ENCODE measurements around the gene ELF1.
"Not testable (repeated sequence)": the region's sequence is repeated elsewhere in the genome, so short reads cannot be mapped to it uniquely, and the experiment has no call there.

Gene ELF1

DNA sequence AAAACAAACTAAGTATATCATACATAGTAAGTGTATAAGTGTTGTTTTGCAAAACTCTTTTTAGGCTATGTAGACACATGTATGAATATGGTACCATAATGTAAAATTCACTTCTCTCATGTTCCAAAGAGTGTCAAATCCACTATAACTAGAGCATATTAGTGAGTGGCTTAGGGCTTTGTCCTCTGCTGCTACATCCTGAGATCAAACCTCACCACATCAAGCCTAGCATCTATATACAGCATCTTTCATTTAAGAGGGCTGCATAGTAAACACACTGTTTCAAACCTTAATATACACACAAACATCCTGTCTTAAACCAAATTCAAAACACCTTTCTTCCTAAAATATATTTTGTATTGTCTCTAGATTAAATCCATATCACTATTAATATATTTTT lies 38.7 kb downstream of the ELF1 start:
- DNase-seq, result no peak

DNA sequence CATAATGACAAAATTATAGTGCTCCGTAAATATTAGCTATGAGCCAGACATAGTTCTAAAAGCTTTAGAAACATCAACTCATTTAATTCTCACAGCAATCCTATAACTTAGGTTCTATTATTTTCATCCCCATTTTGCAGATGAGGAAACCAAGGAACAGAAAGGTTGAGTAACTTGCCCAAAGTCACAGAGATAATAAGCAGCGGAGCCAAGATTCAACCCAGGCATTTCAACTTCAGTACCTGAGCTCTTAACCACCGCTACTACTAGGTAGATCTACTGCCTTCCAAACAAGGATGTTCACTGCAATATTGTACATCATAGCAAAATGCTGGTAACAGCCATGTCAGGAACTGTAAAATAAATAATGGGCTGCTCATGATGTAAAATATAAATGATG lies 39.9 kb downstream of the ELF1 start:
- DNase-seq, result no peak

DNA sequence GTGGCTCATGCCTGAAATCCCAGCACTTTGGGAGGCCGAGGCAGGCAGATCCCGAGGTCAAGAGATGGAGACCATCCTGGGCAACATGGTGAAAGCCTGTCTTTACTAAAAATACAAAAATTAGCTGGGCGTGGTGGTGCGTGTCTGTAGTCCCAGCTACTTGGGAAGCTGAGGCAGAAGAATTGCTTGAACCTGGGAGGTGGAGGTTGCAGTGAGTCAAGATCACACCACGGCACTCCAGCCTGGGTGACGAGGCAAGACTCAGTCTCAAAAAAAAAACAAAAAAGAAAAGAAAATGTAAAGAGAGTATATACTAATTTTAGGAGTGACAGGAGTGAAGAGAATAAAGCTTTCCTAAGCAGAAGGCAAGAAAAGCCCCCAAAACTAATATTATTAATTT lies 41.0 kb downstream of the ELF1 start:
- not testable (repeated sequence) for DNase-seq

DNA sequence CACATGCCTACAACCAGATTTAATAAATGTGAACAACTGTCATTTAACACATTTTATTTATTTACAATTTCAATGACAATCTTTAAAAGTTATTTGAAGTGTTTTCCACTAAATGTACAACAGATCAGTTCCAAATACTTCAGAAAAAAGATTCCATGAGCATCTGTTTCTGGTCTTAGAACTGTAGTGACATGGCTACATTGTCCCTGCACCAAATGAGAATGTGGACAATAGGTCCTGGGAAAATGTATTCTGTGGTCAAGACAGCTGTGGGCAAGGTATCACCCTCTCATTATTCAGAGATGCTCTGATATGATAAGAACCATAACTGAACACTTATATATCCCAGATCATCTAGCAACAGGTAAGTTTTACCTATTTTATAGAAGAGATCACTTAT lies 43.7 kb downstream of the ELF1 start:
- no peak for DNase-seq

DNA sequence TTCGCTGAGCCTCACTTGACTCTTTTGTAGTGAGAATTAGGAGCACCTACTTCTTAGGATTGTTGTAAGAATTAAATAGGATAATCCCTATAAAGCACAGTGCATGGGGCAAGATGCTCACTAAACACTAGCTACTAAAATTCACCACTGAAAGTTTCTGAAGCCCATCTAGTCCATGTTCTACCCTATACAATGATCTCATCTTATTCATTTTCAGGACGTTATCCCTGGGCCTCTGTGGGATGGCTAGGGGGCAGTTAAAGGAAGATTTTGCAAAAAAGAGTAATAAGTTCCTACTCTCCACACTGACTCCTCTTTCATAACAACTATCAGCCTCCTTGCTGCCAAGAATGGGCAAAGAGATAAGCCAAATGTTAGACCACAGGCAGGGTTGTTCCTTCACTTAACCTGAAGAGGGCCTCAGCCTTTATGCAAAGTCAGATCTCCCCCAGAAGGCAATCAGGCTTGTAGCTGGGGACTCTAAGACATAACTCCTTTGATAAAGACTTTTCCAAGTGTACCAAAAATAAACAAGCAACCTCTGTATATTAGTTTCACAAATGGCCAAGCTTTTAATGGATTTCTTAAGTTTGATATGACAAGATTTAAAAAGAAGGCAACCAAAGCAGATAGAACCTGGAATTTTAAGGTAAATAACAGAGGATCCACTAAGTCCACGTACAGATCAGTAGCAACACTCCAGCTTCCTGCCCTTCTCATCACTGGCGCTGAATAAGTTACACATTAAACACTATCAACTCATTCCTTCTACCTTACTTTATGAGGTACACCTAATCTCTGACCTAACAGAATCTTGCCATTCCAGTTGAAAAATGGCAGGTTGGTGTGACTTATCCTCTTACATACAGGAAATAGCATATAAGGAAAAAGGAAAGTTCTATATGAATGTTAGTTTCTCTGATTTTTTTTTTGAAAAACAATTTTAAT lies 44.4 kb downstream of the ELF1 start:
- no peak for DNase-seq

DNA sequence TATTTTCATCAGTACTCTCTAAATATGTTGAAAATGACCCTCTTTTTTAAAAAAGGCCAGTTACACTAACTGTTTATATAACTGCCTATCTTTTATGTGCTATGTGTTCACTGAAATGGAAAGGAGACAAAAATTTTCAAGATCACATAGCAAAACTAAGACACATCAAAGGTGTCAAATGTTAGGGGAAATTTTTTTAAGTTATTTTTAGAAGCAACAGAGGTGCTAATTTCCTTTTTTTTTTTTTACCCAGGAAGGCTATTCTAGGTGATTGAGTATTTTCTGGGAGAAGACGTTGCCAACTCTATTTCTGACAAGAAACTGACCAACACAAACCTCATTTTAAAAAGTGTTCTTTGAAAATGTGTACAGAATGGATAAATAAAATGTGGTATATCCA lies 45.7 kb downstream of the ELF1 start:
- no peak for DNase-seq

DNA sequence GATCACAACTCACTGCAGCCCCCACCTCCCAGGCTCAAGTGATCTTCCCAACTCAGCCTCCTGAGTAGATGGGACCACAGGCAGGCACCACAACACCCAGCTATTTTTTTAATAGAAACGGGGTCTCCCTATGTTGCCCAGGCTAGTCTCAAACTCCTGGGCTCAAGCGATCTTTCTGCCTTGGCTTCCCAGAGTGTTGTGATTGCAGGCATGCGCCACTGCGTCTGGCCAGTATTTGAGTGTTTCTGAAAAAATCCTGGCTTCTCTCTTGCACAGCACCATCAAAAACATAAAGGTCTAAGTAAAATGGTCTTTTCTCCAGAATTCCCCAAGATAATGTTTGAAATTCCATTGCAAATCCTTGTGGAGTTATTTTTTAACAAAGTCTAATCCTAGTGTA lies 47.8 kb downstream of the ELF1 start:
- DNase-seq, result no peak

DNA sequence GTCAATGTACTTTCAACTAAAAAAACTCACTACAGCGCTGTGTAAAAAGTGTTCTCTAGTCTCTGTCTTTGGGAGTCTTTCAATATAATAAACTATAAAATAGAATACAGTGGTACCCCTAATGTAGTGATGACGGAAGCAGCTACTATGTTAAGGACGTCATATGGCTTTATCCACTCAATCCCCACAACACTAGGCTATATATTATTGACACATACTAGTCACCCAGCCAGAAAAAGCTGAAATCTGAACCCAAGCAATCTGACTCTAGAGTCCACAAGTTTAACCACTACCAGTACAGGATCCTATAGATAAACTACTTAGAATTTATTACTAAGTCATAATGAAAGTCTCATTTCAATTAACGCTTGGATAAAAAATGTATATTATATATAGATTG lies 48.3 kb downstream of the ELF1 start:
- DNase-seq, result no peak

DNA sequence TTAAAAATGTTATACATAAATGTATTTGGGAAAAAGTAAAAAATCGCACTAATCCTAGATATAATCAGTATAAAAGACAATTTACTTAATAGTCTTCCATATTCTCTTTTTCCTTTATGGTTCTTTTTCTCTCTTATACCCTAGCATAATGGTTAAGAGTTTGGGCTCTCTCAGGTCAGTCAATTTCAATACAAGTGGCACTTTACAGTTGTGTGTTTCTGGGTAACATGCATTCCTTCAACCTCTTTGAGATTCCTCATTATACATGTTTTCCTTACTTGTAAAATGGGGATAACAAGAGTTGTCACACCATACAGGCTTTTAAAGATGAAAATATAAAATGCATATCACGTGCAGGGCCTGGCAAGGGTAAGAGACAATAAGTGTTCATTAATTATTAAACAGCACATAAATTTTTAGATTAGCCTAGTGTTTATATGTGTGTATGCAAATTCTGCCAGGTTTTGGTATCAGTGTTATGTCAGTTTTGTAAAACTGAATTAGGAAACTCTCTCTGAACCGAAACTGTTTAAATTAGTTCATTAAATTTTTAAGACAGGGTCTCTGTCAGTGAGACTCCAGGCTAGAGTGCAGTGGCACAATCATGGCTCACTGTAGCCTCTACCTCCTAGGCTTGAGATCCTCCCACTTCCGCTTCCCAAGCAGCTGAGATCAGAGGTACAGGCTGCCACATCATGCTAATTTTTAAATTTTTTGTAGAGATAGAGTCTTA lies 49.8 kb downstream of the ELF1 start:
- no peak for DNase-seq

DNA sequence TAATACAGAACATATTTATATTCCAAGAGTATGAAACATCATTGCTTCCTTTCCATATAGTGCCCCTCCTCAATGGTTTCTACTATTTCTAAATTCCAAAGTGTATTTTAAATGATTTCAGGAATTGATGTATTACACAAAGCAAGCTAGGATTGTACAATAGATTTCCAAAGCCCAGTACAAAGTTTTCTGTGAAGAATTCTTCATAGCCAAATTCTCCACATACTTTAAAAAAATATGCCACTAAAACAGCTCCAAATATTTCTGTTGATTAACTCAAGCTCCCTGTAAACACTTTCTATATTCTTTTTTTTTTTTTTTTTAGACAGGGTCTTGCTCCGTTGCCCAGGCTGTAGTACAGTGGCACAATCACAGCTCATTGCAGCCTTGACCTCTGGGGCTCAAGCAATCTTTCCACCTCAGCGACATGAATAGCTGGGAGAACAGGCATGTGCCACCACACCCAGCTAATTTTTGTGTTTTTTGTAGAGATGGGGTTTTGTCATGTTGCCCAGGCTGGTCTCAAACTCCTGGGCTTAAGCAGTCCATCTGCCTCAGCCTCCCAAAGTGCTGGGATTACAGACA lies 50.6 kb downstream of the ELF1 start:
- no peak for DNase-seq

DNA sequence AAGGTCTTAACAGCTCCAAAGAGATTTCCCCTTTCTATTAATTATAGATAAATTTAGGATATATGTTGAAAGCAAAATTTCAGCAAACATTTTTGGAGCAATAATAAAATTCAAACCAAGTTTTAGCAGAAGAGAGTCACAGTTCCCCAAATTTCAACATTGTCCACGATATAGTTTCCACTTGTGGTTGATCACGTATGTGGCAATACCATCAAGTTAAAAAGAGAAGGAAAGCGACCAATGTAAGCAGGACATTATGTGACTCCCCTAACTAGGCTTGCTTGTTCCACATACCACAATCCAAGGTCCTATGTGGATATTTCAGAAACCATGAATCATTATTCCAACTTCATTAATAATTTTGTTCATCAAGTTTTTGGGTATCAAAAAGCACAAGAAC lies 52.8 kb downstream of the ELF1 start:
- DNase-seq, result no peak

DNA sequence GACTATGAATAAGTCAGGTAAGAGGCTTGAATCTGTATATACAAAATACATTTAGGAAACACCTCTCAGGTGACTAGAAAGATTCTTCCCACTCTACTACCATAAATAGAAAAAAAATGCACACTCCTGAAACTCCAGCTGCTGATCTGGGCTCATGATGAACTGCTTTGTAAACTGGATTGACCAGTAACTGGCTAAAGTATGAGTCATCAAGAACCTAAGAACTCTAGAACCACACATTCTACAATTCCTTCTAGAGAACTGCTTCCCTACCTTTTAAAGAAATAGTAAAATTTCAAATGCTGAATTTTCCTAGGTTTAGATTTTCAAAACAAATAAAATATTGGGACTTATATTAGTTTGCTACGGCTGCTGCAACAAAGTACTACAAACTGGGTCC lies 55.2 kb downstream of the ELF1 start:
- DNase-seq, result no peak

DNA sequence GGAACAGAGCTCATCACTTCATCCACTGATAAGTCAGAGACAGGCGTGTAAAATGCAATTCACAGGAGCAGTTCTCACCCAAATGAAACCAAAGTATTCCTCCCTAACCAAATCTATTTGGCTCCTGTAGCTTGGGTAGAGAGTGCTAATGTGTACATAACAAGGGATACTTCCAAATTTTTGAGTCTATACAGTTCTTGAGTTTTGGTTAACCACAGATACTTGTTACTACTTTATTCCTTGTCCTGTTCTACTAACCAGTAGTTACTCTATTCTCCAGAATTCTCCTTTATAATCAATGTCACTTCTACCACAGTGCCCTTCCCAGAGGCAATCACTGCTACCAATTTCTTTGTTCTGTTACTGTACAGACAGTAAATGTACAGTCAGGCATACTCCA lies 57.3 kb downstream of the ELF1 start:
- no peak for DNase-seq

DNA sequence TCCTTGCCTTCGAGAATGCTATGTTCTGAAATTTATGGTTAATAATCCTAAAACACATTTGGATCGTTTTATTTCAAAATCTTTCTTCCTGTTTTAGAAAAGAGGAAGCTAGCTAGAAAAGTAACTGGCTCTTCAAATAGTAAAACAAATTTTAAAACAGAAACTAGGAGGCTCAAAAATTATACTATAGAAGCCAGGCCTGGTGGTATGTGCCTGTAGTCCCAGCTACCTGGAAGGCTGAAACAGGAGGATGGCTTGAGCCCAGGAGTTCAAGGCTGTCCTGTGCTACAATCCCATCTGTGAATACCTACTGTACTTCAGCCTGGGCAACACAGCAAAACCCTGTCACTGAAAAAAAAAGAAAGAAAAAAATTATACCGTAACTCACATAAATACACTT lies 57.9 kb downstream of the ELF1 start:
- no peak for DNase-seq

DNA sequence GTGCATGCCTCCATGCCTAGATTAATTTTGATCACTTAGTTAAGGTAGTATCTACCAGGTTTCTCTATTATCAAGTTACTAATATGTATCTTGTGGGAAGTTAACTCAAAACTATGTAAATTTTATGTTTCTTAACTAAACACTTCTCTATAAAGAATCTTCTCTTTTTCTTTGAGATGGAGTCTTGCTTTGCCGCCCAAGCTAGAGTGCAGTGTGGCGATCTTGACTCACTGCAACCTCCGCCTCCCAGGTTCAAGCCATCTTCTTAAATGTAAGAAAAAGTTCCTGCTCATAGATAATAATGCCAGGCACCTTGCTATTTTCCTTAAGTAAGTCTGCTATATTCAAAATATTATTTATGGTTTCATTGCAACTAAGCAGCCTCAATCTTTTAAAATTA lies 58.4 kb downstream of the ELF1 start:
- no peak for DNase-seq

DNA sequence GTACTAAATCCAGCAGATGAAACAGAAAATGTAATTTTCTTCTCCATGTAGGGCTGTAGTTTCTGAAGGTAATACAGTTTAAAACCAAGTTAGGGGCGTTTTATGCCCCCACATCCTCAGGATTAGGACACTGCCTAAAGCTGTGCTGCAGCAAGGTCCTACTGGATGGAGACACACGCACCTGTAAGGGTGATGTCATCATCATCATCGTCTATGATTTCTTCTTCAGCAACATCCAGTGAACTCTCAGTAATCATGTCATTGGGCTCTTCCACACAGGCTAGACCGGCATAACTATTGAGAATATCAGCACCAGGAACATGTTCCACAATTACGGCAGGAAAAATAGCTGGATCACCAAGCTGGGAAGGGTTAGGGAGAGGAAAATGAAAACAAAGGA lies 60.5 kb downstream of the ELF1 start:
- DNase-seq, result no peak

DNA sequence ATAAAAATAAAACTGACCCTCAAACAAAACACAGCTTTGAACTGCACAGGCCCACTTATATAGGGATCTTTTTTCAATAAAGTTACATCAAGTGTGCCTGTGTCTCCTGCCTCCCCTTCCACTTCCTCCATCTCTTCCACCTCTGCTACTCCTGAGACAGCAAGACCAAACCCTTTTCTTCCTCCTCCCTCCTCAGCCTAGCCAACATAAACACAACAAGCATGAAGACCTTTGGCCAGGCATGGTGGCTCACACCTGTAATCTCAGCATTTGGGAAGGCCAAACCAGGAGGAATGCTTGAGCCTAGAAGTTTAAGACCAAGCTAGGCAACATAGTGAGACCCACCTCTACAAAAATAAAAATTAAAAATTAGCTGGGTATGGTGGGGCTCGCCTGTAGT lies 72.6 kb downstream of the ELF1 start:
- DNase-seq, result no peak

DNA sequence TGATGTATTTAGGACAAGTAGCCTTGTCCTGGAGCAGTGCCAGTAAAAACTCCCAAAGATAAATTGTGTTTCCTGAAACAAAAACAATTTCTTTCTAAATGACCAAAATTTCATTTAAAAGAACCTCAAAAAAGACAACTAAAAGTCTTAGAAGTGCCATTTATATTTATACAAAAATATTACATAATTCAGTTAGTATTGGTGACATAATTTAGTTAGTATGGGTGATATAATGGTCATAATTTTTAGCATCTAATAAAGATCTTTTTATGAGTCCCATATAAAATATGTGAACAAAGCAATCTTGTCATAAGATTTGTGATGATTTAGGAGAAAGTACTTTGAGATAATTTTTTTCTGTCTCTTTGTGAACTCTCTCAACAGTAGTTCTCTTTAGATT lies 76.0 kb downstream of the ELF1 start:
- no peak for DNase-seq

DNA sequence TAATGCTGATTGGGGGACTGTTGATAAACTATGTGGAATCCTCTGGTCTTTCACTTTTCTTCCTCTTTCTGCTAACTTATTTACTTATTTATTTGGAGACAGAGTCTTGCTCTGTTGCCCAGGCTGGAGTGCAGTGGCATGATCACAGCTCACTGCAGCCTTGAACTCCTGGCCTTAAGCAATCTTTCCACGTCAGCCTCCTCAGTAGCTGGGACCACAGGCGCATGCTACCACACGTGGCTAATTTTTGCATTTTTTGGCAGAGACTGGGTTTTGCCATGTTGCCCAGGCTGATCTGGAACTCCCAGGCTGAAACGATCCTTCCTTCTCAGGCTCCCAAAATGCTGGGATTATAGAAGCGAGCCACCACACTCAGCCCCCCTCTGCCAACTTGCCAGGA lies 77.5 kb downstream of the ELF1 start:
- no peak for DNase-seq

DNA sequence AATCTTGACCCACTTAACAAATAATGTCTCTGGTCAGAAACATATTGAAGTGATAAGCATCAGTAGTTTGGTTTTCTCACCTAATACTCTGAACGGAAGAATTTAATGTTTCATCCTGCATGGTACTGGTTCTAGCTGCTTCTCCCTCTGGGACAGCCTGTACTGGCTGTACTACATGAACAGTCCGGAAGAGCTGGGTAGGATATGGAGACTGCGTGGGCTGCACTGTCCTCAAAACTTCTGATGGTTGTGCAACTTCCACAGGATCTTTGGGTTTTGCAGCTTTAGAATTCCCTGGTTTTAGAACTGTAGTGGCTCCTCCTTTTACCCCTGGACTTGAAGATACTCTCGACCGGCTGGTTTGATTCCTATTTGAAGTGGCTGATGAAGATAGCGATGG lies 78.3 kb downstream of the ELF1 start:
- DNase-seq, result no peak

DNA sequence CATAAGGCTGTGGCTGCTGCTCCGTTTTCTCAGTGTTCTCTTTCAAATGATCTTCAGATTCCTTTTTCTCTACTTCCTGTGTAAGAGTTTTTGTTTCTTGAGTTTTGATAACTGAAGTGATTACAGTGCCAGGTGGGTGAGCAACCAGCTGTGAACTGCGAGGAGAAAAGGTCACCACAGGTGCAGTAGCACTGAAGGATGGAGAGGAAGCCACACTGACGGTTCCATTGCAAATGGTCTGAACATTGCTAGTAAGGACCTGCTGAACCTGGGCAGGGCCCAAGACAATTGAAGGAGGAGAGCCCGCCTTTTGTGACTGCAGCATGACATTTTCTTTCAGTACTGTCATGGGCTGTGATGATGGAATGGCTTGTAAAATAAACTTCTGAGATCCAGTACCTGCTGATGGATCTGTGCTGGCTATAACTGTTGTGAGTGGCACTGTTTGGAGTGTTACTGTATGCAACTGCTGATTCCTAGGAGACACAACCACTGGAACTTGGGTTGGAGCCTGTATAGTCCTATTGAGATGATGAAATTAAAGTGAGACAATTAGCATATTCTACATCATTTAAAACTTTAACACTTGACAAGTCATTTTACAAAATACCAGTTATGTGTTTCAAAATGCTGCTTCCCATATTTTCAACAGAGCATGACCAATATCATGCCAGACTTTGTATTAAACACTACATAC lies 85.5 kb downstream of the ELF1 start:
- no peak for DNase-seq

DNA sequence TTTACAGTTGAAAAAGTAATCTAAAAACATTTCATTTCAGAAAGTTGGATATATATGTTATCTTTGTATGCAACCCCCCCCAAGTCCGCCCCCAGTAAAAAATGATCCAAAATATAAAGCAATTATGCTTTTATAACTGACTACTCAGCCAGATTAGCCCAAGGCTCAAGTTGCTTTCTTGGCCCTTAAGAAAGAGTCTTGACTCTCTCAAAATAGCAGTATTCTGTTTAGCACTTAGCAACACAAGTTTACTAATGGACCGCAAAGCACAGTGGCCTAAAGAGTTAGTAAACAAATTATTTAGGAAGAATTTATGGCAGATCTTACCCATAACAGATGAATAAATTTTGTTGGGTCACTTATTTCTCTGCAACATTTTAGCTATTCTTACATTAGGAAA lies 86.9 kb downstream of the ELF1 start:
- DNase-seq, result no peak

DNA sequence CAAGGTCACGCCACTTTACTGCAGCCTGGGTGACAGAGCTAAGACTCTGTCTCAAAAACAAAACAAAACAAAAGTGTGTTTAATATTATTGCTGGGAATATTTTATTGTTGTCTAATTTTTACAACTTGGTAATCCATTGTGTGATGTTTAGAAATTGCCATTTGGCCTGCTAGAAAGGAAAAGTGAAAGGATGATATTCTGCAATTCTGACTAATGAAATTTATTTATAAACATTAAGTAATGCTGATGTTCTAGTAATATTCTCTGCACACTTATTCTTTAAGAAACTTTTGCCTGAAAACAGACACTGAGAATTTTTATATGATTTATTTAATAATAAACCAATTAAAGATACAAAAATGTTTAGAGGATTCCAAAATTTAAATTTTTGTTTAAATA lies 87.4 kb downstream of the ELF1 start:
- DNase-seq, result no peak

Data from T-helper 9 cell (primary cell).